NOMO-1 treated with dmso at 0.1 percent for 144 hours (cell line): ENCODE data around the gene SLC25A41.

Experiments
- DNase-seq: peaks from one replicate; lab custom pipeline; 2025; ENCODE audit not compliant: unreplicated experiment; lab: John Stamatoyannopoulos, UW

SLC25A41 gene

GRCh38 chr19:6376512-6377190, 56.9 kb downstream of the SLC25A41 start:
- DNase-seq, result no peak
